HG03097 (cell line): ENCODE results near the gene RPL18.

Experiments
- ATAC-seq: cut with Tn5 transposase; IDR thresholded peaks from one replicate; pipeline ENCODE4 v1.9.1; 2021; ENCODE audit not compliant: unreplicated experiment, low FRiP score

The RPL18 gene

DNA sequence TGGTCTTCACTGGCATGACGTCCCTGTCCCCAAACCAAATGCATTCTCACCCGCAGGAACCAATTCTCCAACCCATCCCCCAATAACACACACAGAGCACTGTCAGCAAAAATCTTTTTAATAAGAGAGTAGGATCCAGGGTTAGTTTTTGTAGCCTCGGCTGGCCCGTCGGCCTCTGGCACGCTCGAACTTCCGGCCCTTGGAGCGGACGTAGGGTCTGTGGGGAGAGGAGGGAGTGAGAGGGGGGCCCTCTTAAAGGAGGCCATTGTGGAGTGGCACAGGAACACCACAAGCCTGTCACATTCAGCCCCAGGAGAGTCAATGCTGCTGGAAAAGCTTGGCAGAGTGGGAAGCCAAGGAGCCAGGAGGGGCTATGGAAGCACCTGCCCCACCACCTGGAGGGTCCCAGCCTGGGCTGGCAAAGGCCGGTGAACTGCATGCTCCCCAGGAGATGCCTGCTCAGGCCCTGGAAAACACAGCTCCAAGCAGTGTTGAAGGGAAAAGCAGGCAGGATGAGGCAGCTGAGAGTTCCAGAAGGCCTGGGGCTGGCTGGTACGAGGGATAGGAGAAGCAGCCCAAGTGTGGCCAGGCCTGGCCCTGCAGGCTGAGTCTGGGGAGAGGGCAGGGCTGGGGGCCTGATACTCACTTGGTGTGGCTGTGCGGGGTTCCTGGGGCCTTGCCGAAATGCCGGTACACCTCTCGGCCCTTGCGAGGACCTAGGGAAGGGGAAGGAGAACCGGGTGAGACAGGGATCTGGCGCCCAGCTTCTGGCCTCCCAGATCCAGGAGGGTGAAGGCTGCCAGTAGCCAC lies 3.5 kb downstream of the RPL18 start:
- ATAC-seq, result no peak

GRCh38 chr19:48614436-48615230 lies 4.3 kb downstream of the RPL18 start, which contains the start of gene FAM83E:
FAM83E (minus strand) TSS chr19:48615076; CDS start chr19:48613372, 1,704 bp downstream.
- ATAC-seq, result no peak

GRCh38 chr19:48613852-48614435 lies 5.0 kb downstream of the RPL18 start:
- no peak for ATAC-seq

DNA sequence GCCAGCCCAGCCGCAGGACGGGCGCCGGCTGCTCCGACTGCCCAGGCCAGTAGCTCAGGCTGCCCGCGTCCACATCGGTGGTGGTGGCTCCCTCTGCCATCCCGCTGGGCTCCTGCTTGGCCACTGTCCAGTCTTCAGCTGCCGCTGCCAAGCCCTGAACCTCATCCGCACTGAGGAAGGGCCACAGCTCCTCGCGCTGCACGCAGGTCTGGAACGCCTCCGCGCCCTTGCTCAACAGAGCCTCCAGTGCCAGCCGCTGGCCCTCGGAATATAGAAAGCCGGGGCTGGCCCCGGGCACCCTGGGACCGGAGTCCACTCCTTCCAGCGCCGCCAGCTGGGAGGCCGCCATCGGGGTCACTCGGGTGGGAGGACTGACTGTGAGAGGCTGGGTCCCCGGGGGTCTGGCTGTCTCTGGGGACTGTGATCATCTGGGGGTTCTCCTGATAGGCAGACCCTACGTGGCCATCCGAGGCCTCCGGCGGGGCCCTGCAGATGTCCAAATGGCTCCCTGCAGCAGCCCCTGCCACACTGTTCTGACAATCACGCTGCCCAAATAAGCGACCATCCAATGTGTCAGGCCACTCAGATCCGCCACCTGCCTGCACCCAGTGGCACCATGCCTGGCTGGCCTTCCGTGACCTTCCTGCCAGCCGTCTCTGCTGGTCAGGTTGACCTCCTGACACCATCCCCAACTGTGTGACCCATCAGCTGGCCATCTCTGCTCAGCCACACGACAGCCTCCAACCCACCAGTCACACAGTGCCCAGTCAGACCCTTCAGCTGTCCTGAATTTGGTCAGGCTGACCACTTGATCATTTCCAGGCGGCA lies 5.7 kb downstream of the RPL18 start:
- no peak for ATAC-seq

DNA sequence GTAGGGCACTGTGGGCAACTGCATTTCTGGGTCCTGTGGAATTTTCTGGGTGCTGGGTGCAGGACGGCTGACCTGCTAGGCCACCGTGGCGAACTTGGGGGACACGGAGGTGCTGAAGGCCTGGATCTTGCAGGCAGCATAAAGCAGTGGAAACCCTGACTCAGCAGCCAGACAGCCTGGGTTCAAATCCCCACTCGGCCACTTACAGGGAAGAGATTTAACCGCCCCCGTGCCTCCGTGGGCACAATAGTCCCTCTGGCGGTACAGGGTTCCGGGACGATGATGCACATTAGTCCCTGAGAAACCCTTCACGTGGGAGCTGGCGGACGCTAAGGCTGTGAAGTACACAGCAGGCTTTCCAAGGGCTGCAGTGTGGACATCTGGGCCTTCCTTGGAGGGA lies 7.1 kb downstream of the RPL18 start:
- ATAC-seq, result no peak

DNA sequence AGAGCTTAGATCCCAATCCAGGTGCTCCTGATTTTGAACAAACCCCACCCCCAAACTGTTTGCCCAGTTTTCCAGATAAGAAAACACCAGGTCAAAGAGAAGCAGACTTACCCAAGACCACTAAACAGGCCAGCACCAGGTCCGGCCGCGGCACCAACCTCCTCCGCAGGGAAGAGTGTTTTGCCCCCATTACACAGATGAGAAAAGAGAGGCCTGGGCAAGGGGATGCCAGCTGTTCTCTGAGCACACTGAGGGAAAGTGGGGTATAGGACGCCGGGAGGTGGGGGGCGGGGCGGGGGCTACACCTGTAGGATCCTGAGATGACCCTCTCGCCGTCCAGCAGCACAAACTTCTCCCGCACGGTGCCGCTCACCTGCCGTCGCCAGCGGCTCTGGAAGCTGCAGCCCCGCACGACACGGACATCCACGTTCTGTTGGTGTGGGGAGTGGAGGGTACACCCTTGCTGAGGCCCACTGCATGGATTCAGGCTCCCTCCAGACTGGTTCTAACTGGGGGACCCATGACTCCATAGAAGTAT lies 9.3 kb downstream of the RPL18 start:
- ATAC-seq, result no peak

GRCh38 chr19:48608798-48609263 lies 10.1 kb downstream of the RPL18 start:
- ATAC-seq, result no peak

- no peak for ATAC-seq
These were observed 11.6 kb downstream of the RPL18 start for GRCh38 chr19:48607359-48607755.

GRCh38 chr19:48606463-48607358 lies 12.3 kb downstream of the RPL18 start, which contains the start of gene SPACA4:
SPACA4 (plus strand) TSS chr19:48606742; CDS start chr19:48606979, 237 bp downstream.
- ATAC-seq, result no peak

DNA sequence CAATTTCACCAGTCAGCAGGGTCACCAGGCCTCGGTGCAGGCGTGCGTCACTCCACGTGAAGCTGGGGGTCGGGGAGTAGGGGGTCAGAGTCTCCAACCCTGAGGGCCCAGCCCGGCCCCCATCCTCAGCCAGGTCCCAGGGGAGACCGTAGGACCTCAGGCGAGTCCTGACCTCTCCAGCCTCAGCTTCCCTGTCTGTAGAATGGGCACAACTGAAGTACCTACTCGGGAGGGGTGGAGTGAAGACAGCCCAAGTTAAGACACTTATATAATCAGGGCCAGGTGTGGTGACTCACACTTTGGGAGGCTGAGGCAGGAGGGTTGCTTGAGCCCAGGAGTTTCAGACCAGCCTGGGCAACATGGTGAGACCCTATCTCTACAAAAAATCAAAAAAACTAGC lies 15.1 kb downstream of the RPL18 start:
- ATAC-seq, result no peak

GRCh38 chr19:48603449-48603848 lies 15.5 kb downstream of the RPL18 start:
- ATAC-seq, result no peak

DNA sequence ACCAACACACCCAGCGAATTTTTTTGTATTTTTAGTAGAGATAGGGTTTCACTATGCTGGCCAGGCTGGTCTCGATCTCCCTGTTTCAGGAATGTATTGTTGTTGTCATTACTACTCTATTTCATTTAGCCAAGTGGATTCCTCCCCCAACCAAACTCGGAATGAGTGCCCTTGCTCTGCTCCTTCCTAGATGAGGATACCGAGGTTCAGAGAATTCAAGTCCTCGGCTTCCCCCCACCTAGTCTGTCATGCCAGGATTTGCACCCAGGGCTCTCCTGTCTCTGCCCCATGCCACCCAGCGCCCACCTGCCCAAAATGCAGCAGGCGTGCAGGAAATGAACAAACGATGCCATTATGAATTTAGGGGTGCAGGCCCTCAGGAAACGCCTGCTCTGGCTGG lies 16.0 kb downstream of the RPL18 start:
- ATAC-seq, result no peak

- no peak for ATAC-seq
These were observed 18.1 kb downstream of the RPL18 start for GRCh38 chr19:48600679-48601417.

- no peak for ATAC-seq
These were observed 19.8 kb downstream of the RPL18 start for GRCh38 chr19:48598996-48599700.

DNA sequence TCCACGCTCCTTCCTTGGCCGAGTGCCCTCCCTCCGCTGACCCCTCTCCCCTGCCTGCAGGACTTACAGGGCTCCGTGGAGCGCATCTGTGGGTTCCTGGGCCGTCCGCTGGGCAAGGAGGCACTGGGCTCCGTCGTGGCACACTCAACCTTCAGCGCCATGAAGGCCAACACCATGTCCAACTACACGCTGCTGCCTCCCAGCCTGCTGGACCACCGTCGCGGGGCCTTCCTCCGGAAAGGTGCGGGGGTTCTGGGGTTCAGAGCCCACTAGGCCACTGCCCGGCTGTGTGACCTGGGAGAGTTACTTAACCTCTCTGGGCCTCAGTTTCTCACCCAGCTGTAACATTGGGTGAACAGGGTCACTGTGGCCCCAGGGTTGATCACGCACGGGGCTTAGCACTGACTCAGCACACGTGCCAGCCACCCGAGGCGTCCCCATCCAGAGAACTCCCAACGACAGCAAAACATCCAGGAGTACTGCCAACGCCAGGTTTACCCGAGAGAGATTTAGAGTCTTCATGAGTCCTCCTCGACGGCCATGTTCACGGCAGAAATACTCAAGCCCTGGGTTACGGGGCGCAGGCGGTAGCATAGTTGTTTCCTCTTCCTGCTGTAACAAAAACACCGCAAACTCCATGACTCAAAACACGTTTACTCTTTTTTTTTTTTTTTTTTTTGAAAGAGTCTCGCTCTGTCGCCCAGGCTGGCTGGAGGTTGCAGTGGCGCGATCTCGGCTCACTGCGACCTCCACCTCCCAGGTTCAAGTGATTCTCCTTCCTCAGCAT lies 22.1 kb downstream of the RPL18 start:
- no peak for ATAC-seq

- ATAC-seq, result no peak
These were observed 22.7 kb downstream of the RPL18 start for GRCh38 chr19:48596237-48596636.

DNA sequence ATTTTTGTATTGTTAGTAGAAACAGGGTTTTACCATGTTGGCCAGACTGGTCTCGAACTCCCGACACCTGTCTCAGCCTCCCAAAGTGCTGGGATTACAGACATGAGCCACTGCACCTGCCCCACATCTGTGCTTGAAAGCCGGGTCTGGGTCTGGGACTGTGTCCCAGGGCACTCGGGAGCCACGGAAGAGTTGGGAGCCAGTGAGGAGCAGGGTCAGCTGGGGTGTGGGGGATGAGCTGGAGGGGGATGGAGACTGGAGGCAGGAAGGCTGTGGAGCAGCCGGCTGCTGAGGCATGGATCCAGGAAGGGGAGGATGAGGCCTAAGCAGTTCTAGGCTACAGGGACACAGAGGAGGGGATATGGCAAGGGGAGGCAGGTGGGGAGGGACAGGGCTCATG lies 23.1 kb downstream of the RPL18 start:
- ATAC-seq, result no peak
